ENCODE results near the gene DLX2.
"Not testable (repeated sequence)": the region's sequence is repeated elsewhere in the genome, so short reads cannot be mapped to it uniquely, and the experiment has no call there.

- not testable (repeated sequence) for TF ChIP-seq POLR2A, CTCF (IDR thresholded peaks at IDR 0.05)
Observed at GRCh38 chr2:172138727-172139126, 36.0 kb upstream of the DLX2 start.

Measured in adrenal gland (tissue), 5 donors.